ENCODE measurements around the gene TNFRSF8.

Gene TNFRSF8

DNA sequence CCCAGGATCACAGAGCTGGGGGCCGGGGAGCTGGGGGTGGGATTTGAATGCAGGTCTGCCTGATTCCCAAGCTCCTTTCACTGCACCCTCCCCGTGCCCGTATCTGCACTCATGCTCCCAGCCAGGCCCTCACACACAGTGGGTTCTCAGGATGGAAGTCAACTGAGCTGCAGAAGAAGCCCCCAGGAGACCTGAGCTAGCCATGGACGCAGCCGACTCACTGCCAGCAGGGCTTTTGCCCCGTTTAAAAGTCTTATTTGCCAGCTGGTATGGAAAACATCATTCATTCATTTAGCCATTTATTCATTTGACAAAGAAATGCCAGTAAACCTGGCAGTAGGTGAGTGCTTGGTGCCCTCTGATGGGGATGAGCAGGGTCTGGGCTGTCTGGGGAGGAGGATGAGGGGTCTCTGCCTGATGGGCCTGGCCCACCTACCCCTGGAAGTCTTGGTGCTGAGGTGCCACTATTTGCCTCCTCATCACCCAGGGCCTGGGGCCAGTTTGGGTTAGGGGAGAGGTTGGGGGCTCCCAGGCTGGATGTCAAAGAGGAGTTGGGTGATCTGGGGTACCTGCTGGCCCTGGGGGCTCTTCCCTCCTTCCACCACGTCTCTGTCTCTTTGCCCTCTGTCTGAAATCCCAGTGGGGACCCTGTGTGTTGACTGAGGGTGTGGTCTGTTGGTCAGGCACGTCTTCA is 106.5 kb downstream of the TNFRSF8 start:
- H3K27me3 ChIP-seq (ENCODE audit: insufficient read depth, poor library complexity, severe bottlenecking), result peaks cover 28% of the 10 kb centered on the region
- no peak overlapping the region for H3K27ac ChIP-seq (ENCODE audit: poor library complexity, severe bottlenecking)
- no peak for ATAC-seq (ENCODE audit: low read depth)
- TF ChIP-seq CTCF (IDR thresholded peaks at IDR 0.05; ENCODE audit: poor library complexity, severe bottlenecking), result no peak
- H3K9me3 ChIP-seq (ENCODE audit: severe bottlenecking), result no peaks in the 10 kb centered on the region
- H3K4me1 ChIP-seq (ENCODE audit: insufficient read depth, poor library complexity, severe bottlenecking), result no peaks in the 10 kb centered on the region
- no peak for DNase-seq (ENCODE audit: low spot score)
- no peaks in the 10 kb centered on the region for H3K36me3 ChIP-seq (ENCODE audit: low read depth)
- H3K4me3 ChIP-seq (ENCODE audit: severe bottlenecking), result no peak overlapping the region

DNA sequence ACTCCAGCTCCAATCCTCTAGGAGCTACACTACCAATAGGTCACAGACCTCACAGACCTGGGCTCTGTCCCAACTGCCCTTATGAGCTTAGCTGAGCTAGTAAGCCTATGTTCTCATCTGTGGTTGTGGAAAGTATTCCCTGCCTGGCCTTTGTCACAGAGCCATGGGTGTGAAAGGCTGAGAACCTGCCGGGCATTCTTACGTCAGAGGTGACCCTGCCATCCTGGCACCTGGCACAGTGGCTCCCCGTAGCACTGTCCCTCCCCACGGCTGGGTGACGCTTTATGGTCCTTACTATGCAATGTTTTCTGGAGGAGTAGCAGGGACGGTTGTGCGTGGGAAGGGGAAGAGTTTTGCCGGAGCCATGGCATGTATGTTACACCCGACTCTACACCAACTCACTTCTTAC is 107.2 kb downstream of the TNFRSF8 start:
- no peaks in the 10 kb centered on the region for H3K9me3 ChIP-seq (ENCODE audit: severe bottlenecking)
- H3K27me3 ChIP-seq (ENCODE audit: insufficient read depth, poor library complexity, severe bottlenecking), result peaks cover 28% of the 10 kb centered on the region

GRCh38 chr1:12171206-12172041 is 108.3 kb downstream of the TNFRSF8 start:
- Histone ChIP-seq H3K27ac (ENCODE audit: poor library complexity, severe bottlenecking) (no peak overlapping the region), H3K36me3 (ENCODE audit: low read depth) (no peaks in the 10 kb centered on the region), H3K27me3 (ENCODE audit: insufficient read depth, poor library complexity, severe bottlenecking) (peaks cover 21% of the 10 kb centered on the region), H3K9me3 (ENCODE audit: severe bottlenecking) (no peaks in the 10 kb centered on the region), H3K4me3 (ENCODE audit: severe bottlenecking) (no peak overlapping the region), H3K4me1 (ENCODE audit: insufficient read depth, poor library complexity, severe bottlenecking) (no peaks in the 10 kb centered on the region)
- DNase-seq (ENCODE audit: low spot score) (no peak), ATAC-seq (ENCODE audit: low read depth) (no peak)
- TF ChIP-seq CTCF (IDR thresholded peaks at IDR 0.05; ENCODE audit: poor library complexity, severe bottlenecking), result no peak

More for the DNA sequence above, 107.2 kb downstream of the TNFRSF8 start:
- no peak for TF ChIP-seq CTCF (IDR thresholded peaks at IDR 0.05; ENCODE audit: poor library complexity, severe bottlenecking)
- Histone ChIP-seq H3K4me3 (ENCODE audit: severe bottlenecking) (no peak overlapping the region), H3K27ac (ENCODE audit: poor library complexity, severe bottlenecking) (no peak overlapping the region), H3K36me3 (ENCODE audit: low read depth) (no peaks in the 10 kb centered on the region), H3K4me1 (ENCODE audit: insufficient read depth, poor library complexity, severe bottlenecking) (no peaks in the 10 kb centered on the region)
- ATAC-seq (ENCODE audit: low read depth) (no peak), DNase-seq (ENCODE audit: low spot score) (no peak)

DNA sequence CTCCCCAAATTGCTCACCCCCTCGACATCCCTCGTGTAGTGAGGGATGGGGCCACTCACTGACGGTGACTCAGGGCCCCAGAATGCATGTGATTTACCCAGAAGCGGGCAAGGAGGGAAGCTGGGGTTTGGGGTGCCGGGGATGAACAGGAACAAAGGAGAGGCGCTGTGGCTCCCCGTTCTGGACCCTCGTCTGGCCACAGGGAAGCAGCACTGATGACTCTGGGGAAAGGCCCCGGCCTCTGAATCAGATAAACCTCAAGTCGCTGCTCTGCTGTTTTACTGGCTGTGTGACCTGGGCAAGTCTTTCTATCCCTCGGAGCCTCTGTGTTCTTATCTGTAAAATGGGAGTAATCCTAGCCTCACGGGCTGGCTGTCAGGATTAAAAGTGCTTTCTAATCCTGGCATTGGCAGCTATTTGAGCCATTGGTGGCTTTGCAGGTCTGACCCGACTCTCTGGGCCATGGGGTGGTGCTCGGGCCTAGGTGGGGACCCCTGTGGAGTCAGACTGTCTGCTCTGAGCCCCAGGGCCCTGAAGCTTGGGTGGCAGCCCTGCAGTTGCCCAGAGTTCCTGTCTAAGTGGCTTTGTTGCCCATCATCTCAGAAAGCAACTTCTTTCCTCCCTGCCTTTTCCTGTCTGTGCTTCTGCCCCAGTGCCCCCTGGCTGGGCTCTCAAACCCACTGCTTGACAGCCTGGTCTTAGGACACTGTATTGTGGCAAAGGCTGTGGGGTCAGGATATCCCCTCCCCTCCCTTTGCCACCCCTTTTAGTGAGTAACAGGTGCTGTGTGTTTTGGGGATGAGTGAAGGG is 109.1 kb downstream of the TNFRSF8 start:
- DNase-seq (ENCODE audit: low spot score) (no peak), ATAC-seq (ENCODE audit: low read depth) (no peak)
- Histone ChIP-seq H3K27ac (ENCODE audit: poor library complexity, severe bottlenecking) (no peak overlapping the region), H3K27me3 (ENCODE audit: insufficient read depth, poor library complexity, severe bottlenecking) (peaks cover 15% of the 10 kb centered on the region), H3K36me3 (ENCODE audit: low read depth) (no peaks in the 10 kb centered on the region), H3K4me1 (ENCODE audit: insufficient read depth, poor library complexity, severe bottlenecking) (no peaks in the 10 kb centered on the region), H3K9me3 (ENCODE audit: severe bottlenecking) (no peaks in the 10 kb centered on the region), H3K4me3 (ENCODE audit: severe bottlenecking) (no peak overlapping the region)
- TF ChIP-seq CTCF (IDR thresholded peaks at IDR 0.05; ENCODE audit: poor library complexity, severe bottlenecking), result no peak

Measured in RWPE2 (cell line).